Effector memory CD4-positive, alpha-beta T cell (primary cell): ENCODE results near the gene IVD.

ENCODE experiments used
- DNase-seq, 3 donors: peaks; one replicate each; pipeline ENCODE4 v3.0.0-alpha.2; 2020
- H3K27ac ChIP-seq: 2 replicates; pipeline ENCODE4 v1.7.0; 2013; ENCODE audit warnings: mild to moderate bottlenecking, low read length, moderate library complexity; ENCODE audit not compliant: insufficient read depth, poor library complexity, severe bottlenecking
- H3K27me3 ChIP-seq: replicated peaks from 2 replicates; pipeline ENCODE4 v1.7.0; 2013; ENCODE audit warnings: mild to moderate bottlenecking, low read length; ENCODE audit not compliant: insufficient read depth, control insufficient read depth, poor library complexity, severe bottlenecking
- H3K36me3 ChIP-seq: 2 replicates; pipeline ENCODE4 v1.7.0; 2013; ENCODE audit warnings: mild to moderate bottlenecking, low read length, moderate library complexity; ENCODE audit not compliant: control insufficient read depth, insufficient read depth
- H3K4me1 ChIP-seq: 2 replicates; pipeline ENCODE4 v1.7.0; 2013; ENCODE audit warnings: low read length, mild to moderate bottlenecking; ENCODE audit not compliant: control insufficient read depth, insufficient read depth, poor library complexity, severe bottlenecking
- H3K4me3 ChIP-seq: 2 replicates; pipeline ENCODE4 v1.7.0; 2013; ENCODE audit warnings: low read length, low read depth, mild to moderate bottlenecking; ENCODE audit not compliant: insufficient read depth, poor library complexity, severe bottlenecking
- H3K9me3 ChIP-seq: 2 replicates; pipeline ENCODE4 v1.7.0; 2013; ENCODE audit warnings: mild to moderate bottlenecking, low read length, moderate library complexity; ENCODE audit not compliant: control insufficient read depth

IVD gene

DNA sequence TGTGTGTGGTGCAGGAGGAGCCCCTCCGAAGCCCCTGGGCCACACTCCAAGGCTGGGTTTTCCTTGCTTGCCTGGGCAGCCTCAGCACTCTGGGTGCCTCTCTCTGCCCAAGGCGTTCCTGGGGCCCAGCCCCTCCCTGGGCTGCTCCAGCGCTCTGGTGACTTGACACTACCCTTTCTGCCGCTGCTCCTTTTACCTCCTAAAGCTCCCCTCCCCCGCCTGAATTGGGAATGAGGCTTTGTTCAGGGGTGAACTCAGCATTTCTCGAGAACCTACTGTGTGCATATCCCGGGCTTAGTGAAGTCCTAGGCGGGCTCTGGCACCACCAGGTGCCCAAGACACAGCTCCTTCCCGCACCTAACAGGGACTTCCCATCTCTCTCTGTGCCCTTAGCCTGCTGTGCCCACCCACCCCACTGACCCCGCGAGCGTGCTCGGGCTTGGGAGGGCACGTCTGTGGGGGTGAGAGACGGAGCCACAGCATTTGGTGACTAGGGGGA lies 33.9 kb downstream of the IVD start:
- no peaks in the 10 kb centered on the region for H3K9me3 ChIP-seq
- peaks cover 8% of the 10 kb centered on the region for H3K27me3 ChIP-seq
- peak overlapping the region; percentile 57 for H3K4me3 ChIP-seq
- DNase-seq, result no peak
- peaks cover 51% of the 10 kb centered on the region for H3K4me1 ChIP-seq
- H3K27ac ChIP-seq, result no peak overlapping the region
- H3K36me3 ChIP-seq, result no peaks in the 10 kb centered on the region

DNA sequence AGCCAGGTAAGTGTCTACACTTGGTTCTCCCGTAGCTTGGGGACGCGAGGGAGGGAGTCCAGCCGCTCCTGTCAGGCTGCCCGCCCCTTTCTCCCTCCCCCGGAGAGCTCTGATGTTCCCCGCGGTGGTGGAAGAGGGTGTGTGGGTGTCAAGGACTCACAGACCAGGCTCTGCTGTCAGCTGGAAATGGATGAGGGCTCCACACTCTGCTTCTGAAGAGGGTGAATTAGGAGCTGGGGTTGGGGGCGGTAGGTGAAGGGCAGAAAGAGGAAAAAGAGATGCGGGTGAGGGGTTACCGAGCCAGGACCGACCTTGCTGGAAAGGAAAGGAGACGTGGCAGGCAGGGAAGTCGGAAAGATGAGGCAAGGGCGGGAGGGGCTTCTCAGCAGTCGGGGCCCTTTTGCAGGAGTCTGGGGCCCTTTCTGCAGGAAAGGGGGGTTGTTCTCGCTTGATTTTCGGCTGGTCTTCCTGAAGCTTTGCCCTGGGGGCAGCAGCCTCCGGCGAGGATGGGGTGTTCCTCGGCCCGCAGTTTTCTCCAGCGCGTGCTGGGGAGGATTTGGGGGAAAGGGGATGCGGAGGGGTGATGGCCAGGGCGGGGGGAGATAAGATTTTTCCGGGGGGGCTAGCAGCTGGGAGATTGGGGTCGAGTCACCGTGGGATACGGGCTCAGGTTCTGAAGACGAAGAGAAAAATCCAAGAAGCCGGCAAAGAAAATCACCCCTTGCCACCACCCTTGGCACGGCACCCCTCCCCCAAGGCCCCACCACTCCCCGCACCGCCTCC lies 34.6 kb downstream of the IVD start:
- Histone ChIP-seq H3K9me3 (no peaks in the 10 kb centered on the region), H3K36me3 (no peaks in the 10 kb centered on the region), H3K4me3 (peak overlapping the region; percentile 57), H3K4me1 (peaks cover 51% of the 10 kb centered on the region), H3K27ac (no peak overlapping the region), H3K27me3 (peaks cover 8% of the 10 kb centered on the region)
- DNase-seq, result no peak

DNA sequence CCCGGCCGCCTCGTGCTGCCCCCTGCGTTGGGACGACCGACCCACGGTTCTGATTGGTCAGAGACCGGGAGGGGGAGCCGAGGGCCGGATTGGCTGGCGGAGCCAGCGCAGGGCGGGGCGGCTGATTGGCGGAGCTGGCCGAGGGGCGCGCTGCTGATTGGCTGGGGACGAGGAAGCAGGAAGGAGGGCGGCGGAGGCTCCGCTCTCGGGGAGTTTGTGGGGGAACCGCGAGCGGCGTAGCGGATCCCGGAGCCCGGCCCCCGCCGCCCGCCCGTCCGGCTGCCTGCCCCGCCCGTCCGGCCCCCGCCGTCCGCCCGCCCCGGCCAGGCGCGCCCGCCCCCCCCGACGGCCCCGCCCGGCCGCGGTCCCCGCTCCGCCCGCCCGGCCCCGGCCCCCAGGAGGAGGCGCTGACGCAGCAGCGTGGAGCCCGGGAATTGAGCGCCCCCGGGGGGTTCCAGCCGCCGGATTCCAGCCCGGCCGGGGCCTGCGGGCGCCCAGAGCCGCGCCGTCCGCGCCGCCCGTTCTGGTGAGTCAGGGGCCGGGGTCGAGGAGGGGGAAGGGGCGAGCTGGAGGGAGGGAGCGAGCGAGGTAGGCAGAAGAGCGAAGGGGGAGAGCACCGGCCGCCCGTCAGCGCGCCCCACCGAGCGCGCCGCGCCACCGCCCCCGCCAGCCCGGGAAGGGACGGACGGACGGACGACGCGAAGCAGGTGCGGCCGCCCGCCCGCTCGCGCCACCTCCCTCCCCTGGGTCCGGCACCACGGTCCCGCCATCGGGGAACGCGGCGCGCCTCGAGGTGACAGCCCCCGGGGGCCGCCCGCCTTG lies 35.4 kb downstream of the IVD start, which contains the start of gene BAHD1:
BAHD1 (plus strand) TSS at position 211 of the 822 bp plus-strand sequence. CDS start 17,512 bp downstream, outside the sequence.
- peak within 1 kb of the TSS; percentile 68 for H3K4me3 ChIP-seq
- no peaks in the 10 kb centered on the region for H3K9me3 ChIP-seq
- peaks cover 8% of the 10 kb centered on the region for H3K27me3 ChIP-seq
- H3K36me3 ChIP-seq, result no peaks in the 10 kb centered on the region
- H3K27ac ChIP-seq, result peak within 1 kb of the TSS; percentile 56
- H3K4me1 ChIP-seq, result peaks cover 44% of the 10 kb centered on the region
- peak; percentile 87 to 91 (median 88) for DNase-seq

DNA sequence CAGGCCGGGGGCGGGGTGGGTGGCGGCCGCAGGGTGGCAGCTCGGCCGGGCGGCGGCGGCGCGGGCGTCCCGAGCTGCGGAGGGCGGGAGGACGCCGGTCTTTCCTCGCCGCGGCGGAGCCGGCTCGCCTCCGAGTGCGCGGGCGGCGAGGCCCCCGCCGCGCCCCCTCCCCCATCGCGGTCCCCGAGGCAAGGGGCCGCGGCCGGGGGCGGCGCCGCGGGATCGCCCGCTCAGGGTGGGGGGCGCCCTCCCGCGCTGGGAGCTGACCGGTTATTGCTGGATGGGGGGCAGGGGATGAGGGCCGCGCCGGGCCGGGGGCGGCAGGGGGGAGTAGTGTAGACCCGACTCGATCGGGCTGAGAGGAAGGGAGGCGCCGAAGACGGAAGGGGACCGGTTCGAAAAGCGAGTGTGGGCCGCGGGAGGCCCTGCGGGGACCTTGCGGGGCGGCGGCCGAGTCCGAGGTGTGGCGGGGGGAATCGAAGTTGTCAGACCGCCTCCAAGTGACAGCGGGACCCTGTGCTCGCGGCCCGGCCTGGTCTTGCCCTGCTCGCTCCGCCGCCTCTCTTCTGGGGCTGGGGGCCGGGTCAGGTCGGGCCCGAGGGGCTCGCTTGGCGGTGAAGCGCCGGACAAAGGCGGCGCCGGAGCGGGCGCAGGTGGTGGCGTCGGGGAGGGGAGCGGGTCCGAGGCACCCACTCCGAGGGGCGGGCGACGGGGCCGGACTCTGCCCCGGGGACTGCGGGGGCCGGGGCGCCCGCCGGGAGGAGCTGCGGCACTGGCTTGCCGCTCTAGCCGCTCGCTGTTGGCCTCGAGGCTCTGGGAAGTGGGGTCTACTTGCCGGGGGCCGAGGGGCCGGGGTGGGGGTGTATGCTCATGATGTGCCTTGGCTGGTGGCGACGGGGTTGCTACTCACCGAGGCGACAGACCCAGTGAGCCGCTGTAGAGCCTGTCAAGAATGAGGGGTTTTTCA lies 36.3 kb downstream of the IVD start:
- Histone ChIP-seq H3K9me3 (no peaks in the 10 kb centered on the region), H3K27ac (peak overlapping the region; percentile 43), H3K27me3 (peaks cover 7% of the 10 kb centered on the region), H3K4me3 (peak overlapping the region; percentile 68), H3K4me1 (peaks cover 35% of the 10 kb centered on the region), H3K36me3 (no peaks in the 10 kb centered on the region)
- DNase-seq, result no peak

DNA sequence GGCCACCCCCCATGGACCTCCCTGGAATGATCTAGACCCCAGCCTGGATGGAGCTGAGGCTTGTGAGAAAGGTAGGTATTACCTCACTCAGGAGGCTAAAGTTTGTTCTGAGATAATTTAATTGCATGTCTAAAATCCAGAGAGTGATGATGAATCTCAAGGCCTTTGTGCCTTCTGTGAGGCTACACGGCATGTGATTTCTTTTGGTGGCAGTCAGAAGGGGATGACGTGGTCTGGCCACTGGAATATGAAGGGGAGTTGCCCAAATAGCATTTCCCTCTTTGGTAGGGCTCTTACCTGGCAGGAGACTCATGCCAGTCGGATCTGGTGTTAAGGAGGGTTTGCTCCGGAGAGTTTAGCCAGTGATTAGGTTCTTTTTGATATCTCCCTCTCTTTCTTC lies 37.7 kb downstream of the IVD start:
- no peaks in the 10 kb centered on the region for H3K36me3 ChIP-seq
- DNase-seq, result no peak
- peaks cover 27% of the 10 kb centered on the region for H3K4me1 ChIP-seq
- no peak overlapping the region for H3K4me3 ChIP-seq
- H3K27ac ChIP-seq, result no peak overlapping the region
- no peaks in the 10 kb centered on the region for H3K27me3 ChIP-seq
- H3K9me3 ChIP-seq, result no peaks in the 10 kb centered on the region

DNA sequence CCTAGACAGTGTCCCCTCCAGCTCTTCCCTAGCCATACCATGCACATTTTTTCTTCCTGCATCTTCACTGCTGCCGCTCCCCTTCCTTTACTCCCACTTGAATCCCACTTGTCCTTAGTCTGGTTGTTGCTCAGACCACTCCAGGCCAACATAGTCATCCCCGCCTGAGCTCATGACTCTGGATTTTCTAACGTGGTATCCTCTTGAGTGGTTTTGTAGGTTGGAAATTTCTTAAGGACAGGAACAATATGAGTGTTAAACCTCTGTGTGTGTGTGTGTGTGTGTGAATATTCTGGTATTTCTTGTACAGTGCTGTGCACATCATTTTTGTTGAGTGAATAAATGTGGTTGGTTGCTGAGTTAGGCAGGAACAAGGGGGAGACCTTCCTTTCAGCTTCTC lies 38.3 kb downstream of the IVD start:
- no peaks in the 10 kb centered on the region for H3K36me3 ChIP-seq
- no peak overlapping the region for H3K4me3 ChIP-seq
- DNase-seq, result no peak
- H3K4me1 ChIP-seq, result peaks cover 27% of the 10 kb centered on the region
- no peaks in the 10 kb centered on the region for H3K27me3 ChIP-seq
- H3K9me3 ChIP-seq, result no peaks in the 10 kb centered on the region
- no peak overlapping the region for H3K27ac ChIP-seq

DNA sequence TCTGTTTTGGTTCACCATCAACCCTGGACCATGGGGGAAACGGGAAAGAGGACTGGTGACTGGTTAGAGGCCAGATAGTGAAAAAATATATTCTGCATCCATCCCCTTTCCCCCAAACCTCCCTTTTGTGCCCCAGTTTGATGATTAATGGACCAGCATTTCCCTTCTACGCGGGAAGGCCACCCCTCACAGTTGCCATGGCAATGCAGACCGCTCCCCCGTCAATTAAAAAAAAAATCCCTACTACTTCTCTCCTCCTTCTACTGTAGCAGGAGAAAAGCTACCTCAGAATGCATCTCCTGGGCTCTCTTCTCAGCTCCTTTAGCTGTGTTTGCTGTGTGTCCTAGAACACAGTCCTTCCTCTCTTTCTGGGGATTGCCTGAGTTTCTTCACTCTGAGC lies 39.1 kb downstream of the IVD start:
- DNase-seq, result no peak
- no peak overlapping the region for H3K4me3 ChIP-seq
- no peaks in the 10 kb centered on the region for H3K36me3 ChIP-seq
- no peaks in the 10 kb centered on the region for H3K27me3 ChIP-seq
- H3K9me3 ChIP-seq, result no peaks in the 10 kb centered on the region
- no peak overlapping the region for H3K27ac ChIP-seq
- H3K4me1 ChIP-seq, result peaks cover 22% of the 10 kb centered on the region

DNA sequence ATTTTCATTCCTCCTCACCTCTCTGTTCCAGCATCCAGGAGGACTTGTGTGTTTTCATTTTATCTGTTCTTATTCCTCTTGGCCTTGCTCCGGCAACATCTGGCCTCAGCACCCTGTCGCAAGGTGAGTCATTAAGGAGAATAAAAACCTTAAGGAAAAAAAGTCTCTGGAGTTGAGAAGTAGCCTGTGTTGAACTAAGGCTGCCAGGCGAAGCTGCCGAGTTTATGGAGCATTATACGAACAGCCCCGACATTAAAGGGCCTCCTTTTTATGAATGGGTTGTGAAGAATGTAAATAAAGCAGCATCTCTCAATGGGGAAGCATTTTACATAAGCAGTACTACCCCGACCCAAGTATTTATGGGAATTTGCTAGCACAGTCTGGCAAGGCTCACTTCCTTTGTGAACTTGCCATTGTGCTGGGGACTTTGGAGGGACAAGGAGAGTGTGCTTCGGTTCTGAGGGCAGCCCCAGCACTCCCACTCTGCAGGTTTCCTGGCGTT lies 39.9 kb downstream of the IVD start:
- no peaks in the 10 kb centered on the region for H3K27me3 ChIP-seq
- no peak for DNase-seq
- H3K27ac ChIP-seq, result no peak overlapping the region
- peaks cover 15% of the 10 kb centered on the region for H3K4me1 ChIP-seq
- H3K36me3 ChIP-seq, result no peaks in the 10 kb centered on the region
- no peak overlapping the region for H3K4me3 ChIP-seq
- no peaks in the 10 kb centered on the region for H3K9me3 ChIP-seq

DNA sequence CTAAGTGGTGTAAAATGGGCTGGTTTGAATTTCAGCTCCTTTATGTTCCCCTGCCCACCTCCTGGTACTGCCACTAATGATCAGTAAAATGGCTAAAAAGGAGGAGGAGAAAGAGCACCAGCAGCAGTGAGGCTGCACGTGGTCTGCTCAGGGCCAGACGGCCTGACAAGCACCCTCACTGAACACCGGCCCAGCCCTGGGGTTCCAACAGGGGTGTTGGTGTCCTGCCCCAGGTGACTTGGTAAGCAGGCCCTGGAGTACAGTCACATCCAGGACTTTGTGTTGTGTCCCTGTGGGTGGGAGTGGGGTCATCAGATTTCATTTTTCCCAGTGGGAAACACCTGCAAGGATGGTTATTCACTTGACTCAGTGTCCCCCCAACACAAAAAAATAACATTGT lies 40.5 kb downstream of the IVD start:
- Histone ChIP-seq H3K27me3 (no peaks in the 10 kb centered on the region), H3K36me3 (no peaks in the 10 kb centered on the region), H3K27ac (no peak overlapping the region), H3K4me3 (no peak overlapping the region), H3K9me3 (no peaks in the 10 kb centered on the region), H3K4me1 (peaks cover 16% of the 10 kb centered on the region)
- DNase-seq, result no peak
